ENCODE measurements around the gene MKLN1. TPM values are rescaled to one million over a fixed set of nuclear protein-coding genes. Genes with fewer than 3 reads are reported as not detected.

MKLN1 gene
- total and polyA plus RNA-seq, 10 of the 15 experiments (the other 5 are each of a cell fraction or from before 2014, with no cell fraction given): 13.6 to 55.8 (median 29.3) TPM

DNA sequence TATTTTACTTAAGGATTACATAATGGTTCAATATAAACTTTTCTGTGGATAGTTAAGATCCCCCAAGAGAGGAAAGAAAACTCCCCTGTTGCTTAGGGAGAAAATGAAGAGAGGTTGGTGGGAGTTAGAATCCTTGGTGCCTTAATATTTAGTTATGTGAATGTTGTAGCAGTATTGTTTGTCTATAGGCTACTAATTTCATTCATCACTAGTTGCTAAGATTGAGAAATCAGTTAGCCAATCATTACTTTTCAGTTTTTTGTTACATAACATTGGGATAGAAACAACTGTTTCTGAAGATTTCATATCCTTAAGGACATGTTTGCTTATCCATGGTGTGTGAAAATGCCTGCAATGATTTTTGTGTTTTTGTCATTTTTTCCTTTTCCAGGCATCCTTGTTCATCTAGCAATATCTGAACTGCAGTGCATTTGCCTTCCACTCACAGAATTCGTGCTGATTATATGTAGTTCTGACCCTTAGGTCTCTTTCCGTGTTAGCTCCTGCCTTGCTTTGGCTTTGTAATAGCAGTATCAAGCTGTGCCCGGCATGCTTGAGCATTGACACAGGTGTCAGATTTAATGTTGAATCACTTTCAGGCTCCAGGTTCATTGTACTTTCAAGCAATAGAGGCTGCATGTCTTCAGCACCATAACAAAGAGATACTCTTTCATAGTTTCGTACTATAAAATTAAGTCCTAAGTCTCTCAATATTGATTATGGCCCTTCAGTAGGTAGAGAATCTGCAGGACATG is 143.8 kb downstream of the MKLN1 start:
- Histone ChIP-seq H3K36me3 (ENCODE audit: control insufficient read depth in 2 of 2, insufficient read depth in 2 of 2, low read length in 1 of 2) (peaks cover 0 to 6% of the 10 kb centered on the region in 2 experiments; a peak in 3 of 4 replicates), H3K27me3 (replicated peaks in 1 of 2; ENCODE audit: control insufficient read depth in 2 of 2, insufficient read depth in 2 of 2, low read length in 1 of 2) (no peaks in the 10 kb centered on the region), H3K4me3 (no peak overlapping the region), H4K20me1 (ENCODE audit: control insufficient read depth, insufficient read depth) (no peaks in the 10 kb centered on the region), H3K79me2 (ENCODE audit: control insufficient read depth, insufficient read depth, low read length) (no peaks in the 10 kb centered on the region), H3K9ac (ENCODE audit: control insufficient read depth, insufficient read depth, low read length) (no peak overlapping the region), H3K9me3 (replicated peaks; ENCODE audit: control insufficient read depth, insufficient read depth, low read length) (no peaks in the 10 kb centered on the region), H2AFZ (ENCODE audit: control insufficient read depth, low read depth, low read length) (no peak overlapping the region), H3K27ac (ENCODE audit: control insufficient read depth, insufficient read depth) (no peak overlapping the region), H3K4me1 (ENCODE audit: control insufficient read depth, insufficient read depth, low read length) (no peaks in the 10 kb centered on the region), H3K4me2 (ENCODE audit: control insufficient read depth, insufficient read depth) (no peak overlapping the region)
- FAIRE-seq: no peak
- ChIA-PET SMC1A (ENCODE audit: uncharacterized antibody, unreplicated experiment) (interaction anchor here (1.2 to 2.3 kb wide), 3 partner anchors 8 to 13 kb away, joined by 5 to 7 read pairs (median 7); no protein-coding TSS in a partner anchor), CTCF (no interaction called here), POLR2A (no interaction called here), RAD21 (ENCODE audit: unreplicated experiment) (no interaction called here)
- DNase-seq (ENCODE audit: low read depth, low spot score): no peak
- intact Hi-C loops (cut with micrococcal nuclease; ENCODE audit: unreplicated experiment) (no loop called here), in situ Hi-C loops (cut with MboI) (no loop called here)
- no TSS peak for BruUV-seq (replicated peaks)
- WGBS (ENCODE audit: insufficient coverage, insufficient replicate concordance, low lambda C conversion rate, missing lambda C conversion rate): 92% methylated on average over 4 of the region's 4 CpGs
- TF ChIP-seq ZBED1 (IDR thresholded peaks at IDR 0.05; ENCODE audit: borderline replicate concordance): no peak
- TF ChIP-seq, protein P1, sequence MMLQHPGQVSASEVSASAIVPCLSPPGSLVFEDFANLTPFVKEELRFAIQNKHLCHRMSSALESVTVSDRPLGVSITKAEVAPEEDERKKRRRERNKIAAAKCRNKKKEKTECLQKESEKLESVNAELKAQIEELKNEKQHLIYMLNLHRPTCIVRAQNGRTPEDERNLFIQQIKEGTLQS (IDR thresholded peaks at IDR 0.05; ENCODE audit: borderline replicate concordance, extremely low read depth, low read depth, low read length): no peak
- no peak for TF ChIP-seq WRNIP1 (IDR thresholded peaks at IDR 0.05; ENCODE audit: borderline replicate concordance, low read depth, low read length)
- TF ChIP-seq, protein P2, sequence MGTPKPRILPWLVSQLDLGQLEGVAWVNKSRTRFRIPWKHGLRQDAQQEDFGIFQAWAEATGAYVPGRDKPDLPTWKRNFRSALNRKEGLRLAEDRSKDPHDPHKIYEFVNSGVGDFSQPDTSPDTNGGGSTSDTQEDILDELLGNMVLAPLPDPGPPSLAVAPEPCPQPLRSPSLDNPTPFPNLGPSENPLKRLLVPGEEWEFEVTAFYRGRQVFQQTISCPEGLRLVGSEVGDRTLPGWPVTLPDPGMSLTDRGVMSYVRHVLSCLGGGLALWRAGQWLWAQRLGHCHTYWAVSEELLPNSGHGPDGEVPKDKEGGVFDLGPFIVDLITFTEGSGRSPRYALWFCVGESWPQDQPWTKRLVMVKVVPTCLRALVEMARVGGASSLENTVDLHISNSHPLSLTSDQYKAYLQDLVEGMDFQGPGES (IDR thresholded peaks at IDR 0.05): no peak
- no peak for TF ChIP-seq STAT3 (IDR thresholded peaks at IDR 0.05; ENCODE audit: low read depth, low read length)
- TF ChIP-seq HCFC1 (IDR thresholded peaks at IDR 0.05; ENCODE audit: low read length): no peak
- no peak for TF ChIP-seq SMC3 (IDR thresholded peaks at IDR 0.05; ENCODE audit: borderline replicate concordance, low read length)
- no peak for TF ChIP-seq MTA3 (IDR thresholded peaks at IDR 0.05; ENCODE audit: borderline replicate concordance, low read length)
- no peak for TF ChIP-seq TCF3 (IDR thresholded peaks at IDR 0.05; ENCODE audit: borderline replicate concordance, insufficient read depth, low read depth, low read length)
- no peak for TF ChIP-seq SUPT20H (IDR thresholded peaks at IDR 0.05; ENCODE audit: borderline replicate concordance, control insufficient read depth, low read depth, low read length)
- TF ChIP-seq MYB (IDR thresholded peaks at IDR 0.05; ENCODE audit: borderline replicate concordance, low read depth, low read length): no peak
- TF ChIP-seq IKZF2 (IDR thresholded peaks at IDR 0.05): no peak
- no peak for ATAC-seq

Data from GM12878 (cell line).